K562 (cell line): Measurements from ENCODE around the gene CRIM1.

ENCODE experiments used
- EZH2 ChIP-seq: IDR thresholded peaks from 2 replicates; pipeline ENCODE4 v1.6.1; 2012; ENCODE audit warnings: low read depth, mild to moderate bottlenecking, inconsistent platforms, low read length, borderline replicate concordance
- GABPB1 ChIP-seq: sonication (generic); formaldehyde crosslinking; IDR thresholded peaks from 2 replicates; pipeline ENCODE4 v1.8.0; 2022; ENCODE audit warnings: mild to moderate bottlenecking, missing genetic modification reagents
- HMG20A ChIP-seq: fragments of 450-650 bp; formaldehyde crosslinking; conservative IDR thresholded peaks from 2 replicates; pipeline ENCODE4 v1.4.0; 2020; ENCODE audit warnings: mild to moderate bottlenecking, mixed read lengths
- MTA3 ChIP-seq: fragments of 450-650 bp; formaldehyde crosslinking; IDR thresholded peaks from 2 replicates; pipeline ENCODE4 v1.6.1; 2017; ENCODE audit warnings: mild to moderate bottlenecking, borderline replicate concordance
- NRF1 ChIP-seq, 2 experiments: fragments of 450-650 bp; IDR thresholded peaks in 1 of 2; conservative IDR thresholded peaks in 1 of 2; 2 replicates each; pipeline ENCODE4 v1.6.1; 2014; ENCODE audit warnings: mild to moderate bottlenecking in 2 of 2
- RAD21 ChIP-seq, 2 experiments: fragments of 250-450 bp in 1 of 2; fragments of 450-650 bp in 1 of 2; sonication (Bioruptor Pico) in 1 of 2; formaldehyde crosslinking in 1 of 2; IDR thresholded peaks in 1 of 2; conservative IDR thresholded peaks in 1 of 2; 2 replicates each; pipeline versions ENCODE4 v1.4.0 to v1.8.0; 2020 to 2022; ENCODE audit warnings: mild to moderate bottlenecking in 2 of 2, moderate library complexity in 1 of 2
- SMARCC2 ChIP-seq: fragments of 450-650 bp; IDR thresholded peaks from 2 replicates; pipeline ENCODE4 v1.6.1; 2017; ENCODE audit warnings: antibody characterized with exemption, moderate library complexity, mild to moderate bottlenecking, low read depth
- SMC3 ChIP-seq: conservative IDR thresholded peaks from 2 replicates; pipeline ENCODE4 v1.6.1; 2011; ENCODE audit warnings: low read depth, low read length, improper control_type of control experiment; ENCODE audit not compliant: insufficient read depth
- YY1 ChIP-seq, 3 experiments: IDR thresholded peaks; 2 replicates each; pipeline ENCODE4 v1.6.1; 2011; ENCODE audit warnings: low read length in 2 of 3, mild to moderate bottlenecking in 2 of 3, moderate library complexity in 2 of 3, borderline replicate concordance in 1 of 3, control low read depth in 1 of 3, low read depth in 1 of 3; ENCODE audit not compliant: insufficient read depth in 3 of 3, insufficient replicate concordance in 2 of 3, control insufficient read depth in 1 of 3, insufficient read length in 1 of 3; ENCODE audit errors: extremely low read depth in 1 of 3
- ZNF780A ChIP-seq: fragments of 250-450 bp; sonication (Bioruptor Pico); IDR thresholded peaks from 2 replicates; pipeline ENCODE4 v1.5.0; 2021; ENCODE audit warnings: mild to moderate bottlenecking

GRCh38 chr2:36513661-36514060 is 158.1 kb downstream of the CRIM1 start:
- TF ChIP-seq RAD21 (CRISPR knock-in tag; conservative IDR thresholded peaks at IDR 0.05 in 1 of 2, IDR thresholded peaks at IDR 0.05 in 1 of 2) (no peak), EZH2 (no peak), ZNF780A (CRISPR knock-in tag) (no peak), SMC3 (no peak), GABPB1 (CRISPR knock-in tag) (no peak), MTA3 (no peak), YY1 (IDR thresholded peaks at IDR 0.05; ENCODE audit: borderline replicate concordance in 1 of 3, control insufficient read depth in 1 of 3, extremely low read depth in 1 of 3, insufficient read depth in 3 of 3, insufficient read length in 1 of 3, insufficient replicate concordance in 2 of 3, low read depth in 1 of 3, low read length in 2 of 3) (no peak), SMARCC2 (no peak), NRF1 (conservative IDR thresholded peaks at IDR 0.05 in 1 of 2, IDR thresholded peaks at IDR 0.05 in 1 of 2) (no peak), HMG20A (no peak)
